ENCODE data around the gene SH3GL1.
"Not testable (repeated sequence)": the region's sequence is repeated elsewhere in the genome, so short reads cannot be mapped to it uniquely, and the experiment has no call there.

The SH3GL1 gene

GRCh38 chr19:4338441-4339355 lies 61.6 kb downstream of the SH3GL1 start, which contains the start of gene STAP2:
STAP2 (minus strand) TSS chr19:4338827; CDS start chr19:4338753, 74 bp downstream.
- peak; percentile 58 for DNase-seq

GRCh38 chr19:4337906-4338440 lies 62.4 kb downstream of the SH3GL1 start:
- DNase-seq: no peak

- DNase-seq: no peak
Observed at GRCh38 chr19:4334929-4335570, 65.3 kb downstream of the SH3GL1 start.

- no peak for DNase-seq
Observed at GRCh38 chr19:4329858-4330257, 70.5 kb downstream of the SH3GL1 start.

- not testable (repeated sequence) for DNase-seq
Observed at GRCh38 chr19:4328991-4329681, 71.2 kb downstream of the SH3GL1 start.

- DNase-seq: no peak
Observed at GRCh38 chr19:4328243-4328990, 71.9 kb downstream of the SH3GL1 start.

- no peak for DNase-seq
Observed at GRCh38 chr19:4327877-4328242, 72.5 kb downstream of the SH3GL1 start.

- DNase-seq: no peak
Observed at GRCh38 chr19:4327252-4327876, 73.0 kb downstream of the SH3GL1 start.

GRCh38 chr19:4326837-4327251 lies 73.5 kb downstream of the SH3GL1 start:
- DNase-seq: no peak

GRCh38 chr19:4326215-4326836 lies 74.0 kb downstream of the SH3GL1 start:
- no peak for DNase-seq

- no peak for DNase-seq
Observed at GRCh38 chr19:4324228-4324627, 76.1 kb downstream of the SH3GL1 start.

GRCh38 chr19:4323692-4324091 lies 76.7 kb downstream of the SH3GL1 start:
- no peak for DNase-seq

GRCh38 chr19:4322942-4323665 lies 77.2 kb downstream of the SH3GL1 start:
- no peak for DNase-seq

- DNase-seq: no peak
Observed at GRCh38 chr19:4320419-4320818, 79.9 kb downstream of the SH3GL1 start.

GRCh38 chr19:4319067-4319718 lies 81.2 kb downstream of the SH3GL1 start:
- no peak for DNase-seq

GRCh38 chr19:4318460-4318859 lies 81.9 kb downstream of the SH3GL1 start:
- no peak for DNase-seq

- DNase-seq: no peak
Observed at GRCh38 chr19:4316956-4317355, 83.4 kb downstream of the SH3GL1 start.

GRCh38 chr19:4313847-4314490 lies 86.4 kb downstream of the SH3GL1 start:
- no peak for DNase-seq

Data from NCI-H510A (cell line).